Measurements from ENCODE around the gene PLCB4.

Gene PLCB4

DNA sequence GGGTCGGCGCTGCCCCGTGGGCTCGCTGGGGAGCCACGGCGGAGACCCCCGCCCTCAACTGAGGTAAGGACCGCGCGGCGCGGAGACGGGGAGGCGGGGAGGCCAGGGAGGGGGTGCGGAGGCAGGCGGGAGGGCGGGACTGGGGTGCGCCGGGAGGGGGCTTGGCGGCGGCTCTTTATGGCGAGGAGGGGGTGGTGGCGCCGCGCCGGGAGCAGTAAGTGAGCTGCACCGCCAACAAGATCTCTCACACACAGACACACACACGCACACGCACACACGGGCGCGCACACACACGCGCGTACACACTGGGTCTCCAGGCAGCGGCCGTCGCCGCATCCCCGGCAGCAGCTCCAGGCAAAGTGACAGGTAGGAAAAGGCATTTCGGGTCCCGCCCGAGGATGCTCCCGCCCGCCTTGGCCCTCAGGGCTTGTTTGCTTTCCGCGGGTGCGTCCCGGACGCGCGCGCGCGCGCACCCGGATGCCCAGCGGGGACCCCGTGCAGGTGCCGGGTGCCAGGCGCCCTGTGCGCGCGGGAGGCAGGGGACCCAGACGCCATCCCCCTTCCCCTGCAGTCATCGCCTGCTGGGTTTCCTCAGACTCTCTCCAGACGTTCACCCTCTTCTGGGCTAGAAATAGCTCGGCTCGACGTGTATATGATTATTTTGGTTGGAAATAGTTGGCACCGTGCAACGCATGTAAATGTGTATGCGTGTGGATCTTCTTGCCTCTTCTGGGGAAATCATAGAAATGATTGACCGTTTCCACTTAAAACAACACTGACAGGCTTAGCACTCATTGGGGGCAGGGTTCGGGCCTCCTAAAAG, at the start of gene PLCB4:
PLCB4 (plus strand) TSS at position 247 of the 823 bp plus-strand sequence. CDS start 238,728 bp downstream, outside the sequence.
- peak; percentile 75 for DNase-seq (ENCODE audit: low read depth)
- no peak for TF ChIP-seq CTCF (IDR thresholded peaks at IDR 0.05; ENCODE audit: insufficient read depth, low read depth, low read length, missing control alignments)
- H3K4me3 ChIP-seq (ENCODE audit: low read length) = peak within 1 kb of the TSS; percentile 68

DNA sequence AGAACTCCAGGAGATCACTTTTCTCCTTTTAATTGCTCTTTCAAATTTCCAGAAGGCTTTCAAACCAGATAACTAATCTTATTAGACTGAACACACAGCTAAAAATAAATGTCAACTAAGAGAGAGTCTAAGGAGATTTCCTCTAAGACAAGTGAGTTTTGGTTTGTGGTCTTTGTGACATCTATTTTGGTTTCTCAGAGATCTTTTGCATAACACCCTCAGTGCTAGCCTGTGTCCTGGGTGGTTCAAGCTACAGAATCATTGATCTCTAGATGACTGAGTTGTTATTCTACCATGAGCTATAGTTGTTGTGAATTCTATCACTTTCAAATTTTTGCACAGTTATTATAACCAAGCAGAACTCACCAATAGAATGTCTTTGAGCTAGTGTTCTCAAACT, 49.1 kb upstream of the PLCB4 start:
- no peak overlapping the region for H3K4me3 ChIP-seq (ENCODE audit: low read length)
- no peak for DNase-seq (ENCODE audit: low read depth)
- TF ChIP-seq CTCF (IDR thresholded peaks at IDR 0.05; ENCODE audit: insufficient read depth, low read depth, low read length, missing control alignments) = no peak

- no peak for TF ChIP-seq CTCF (IDR thresholded peaks at IDR 0.05; ENCODE audit: insufficient read depth, low read depth, low read length, missing control alignments)
- no peak overlapping the region for H3K4me3 ChIP-seq (ENCODE audit: low read length)
- no peak for DNase-seq (ENCODE audit: low read depth)
These were observed 47.7 kb upstream of the PLCB4 start for GRCh38 chr20:9021216-9021615.

GRCh38 chr20:9021699-9022098, 47.2 kb upstream of the PLCB4 start:
- DNase-seq (ENCODE audit: low read depth) = peak; percentile 12
- TF ChIP-seq CTCF (IDR thresholded peaks at IDR 0.05; ENCODE audit: insufficient read depth, low read depth, low read length, missing control alignments) = no peak
- H3K4me3 ChIP-seq (ENCODE audit: low read length) = no peak overlapping the region

DNA sequence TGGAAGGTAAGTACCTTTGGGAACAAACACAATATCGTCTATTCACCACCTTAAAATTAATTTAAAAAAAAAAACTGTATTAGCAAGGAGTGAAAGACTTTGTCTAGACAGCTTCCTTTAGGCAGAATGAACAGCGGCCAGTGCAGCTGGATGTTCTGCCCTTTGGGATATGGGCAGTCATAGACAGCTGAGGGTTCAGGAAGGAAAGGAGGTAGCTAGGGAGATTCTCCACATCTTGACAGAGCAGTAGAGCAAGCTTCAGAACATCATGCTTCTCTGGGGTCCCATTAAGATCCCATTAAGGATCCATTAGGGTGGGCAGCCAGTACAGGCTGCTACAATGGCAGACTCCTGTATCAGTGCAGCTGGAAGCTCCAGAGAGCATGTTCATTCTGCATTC, 46.5 kb upstream of the PLCB4 start:
- DNase-seq (ENCODE audit: low read depth) = no peak
- no peak overlapping the region for H3K4me3 ChIP-seq (ENCODE audit: low read length)
- TF ChIP-seq CTCF (IDR thresholded peaks at IDR 0.05; ENCODE audit: insufficient read depth, low read depth, low read length, missing control alignments) = no peak

DNA sequence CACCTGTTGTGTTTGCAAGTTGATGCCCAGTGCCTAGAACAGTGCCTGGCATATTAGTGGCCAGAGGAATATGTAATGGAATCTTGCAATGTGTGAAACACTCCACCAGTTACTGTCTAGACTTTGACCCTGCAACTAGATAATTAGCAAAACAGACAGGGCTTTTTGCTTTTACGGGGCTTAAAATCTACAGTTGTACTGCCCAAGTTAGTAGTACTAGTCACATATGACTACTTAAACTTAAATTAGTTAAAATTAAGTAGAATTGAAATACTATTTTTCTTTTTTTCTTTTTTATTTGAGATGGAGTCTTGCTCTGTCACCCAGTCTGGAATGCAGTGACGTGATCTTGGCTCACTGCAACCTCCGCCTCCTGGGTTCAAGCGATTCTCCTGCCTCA, 44.3 kb upstream of the PLCB4 start:
- H3K4me3 ChIP-seq (ENCODE audit: low read length) = no peak overlapping the region
- TF ChIP-seq CTCF (IDR thresholded peaks at IDR 0.05; ENCODE audit: insufficient read depth, low read depth, low read length, missing control alignments) = no peak
- no peak for DNase-seq (ENCODE audit: low read depth)

DNA sequence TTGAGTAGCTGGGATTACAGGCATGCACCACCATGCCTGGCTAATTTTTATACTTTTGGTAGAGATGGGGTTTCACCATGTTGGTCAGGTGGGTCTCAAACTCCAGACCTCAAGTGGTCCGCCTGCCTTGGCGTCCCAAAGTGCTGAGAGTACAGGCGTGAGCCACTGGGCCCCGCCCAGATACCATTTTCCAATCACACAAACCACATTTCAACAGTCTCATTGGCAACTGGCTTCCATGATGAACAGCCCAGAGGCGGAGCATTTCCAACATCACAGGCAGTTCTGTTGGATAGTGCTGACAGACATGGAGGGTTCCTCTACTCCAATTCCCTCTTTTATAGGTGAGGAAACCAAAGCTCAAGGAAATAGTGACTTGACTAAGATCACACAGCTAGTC, 43.9 kb upstream of the PLCB4 start:
- H3K4me3 ChIP-seq (ENCODE audit: low read length) = no peak overlapping the region
- no peak for TF ChIP-seq CTCF (IDR thresholded peaks at IDR 0.05; ENCODE audit: insufficient read depth, low read depth, low read length, missing control alignments)

More for the DNA sequence above, 43.9 kb upstream of the PLCB4 start:
- no peak for DNase-seq (ENCODE audit: low read depth)
